ENCODE results near the gene NACC1.

DNA sequence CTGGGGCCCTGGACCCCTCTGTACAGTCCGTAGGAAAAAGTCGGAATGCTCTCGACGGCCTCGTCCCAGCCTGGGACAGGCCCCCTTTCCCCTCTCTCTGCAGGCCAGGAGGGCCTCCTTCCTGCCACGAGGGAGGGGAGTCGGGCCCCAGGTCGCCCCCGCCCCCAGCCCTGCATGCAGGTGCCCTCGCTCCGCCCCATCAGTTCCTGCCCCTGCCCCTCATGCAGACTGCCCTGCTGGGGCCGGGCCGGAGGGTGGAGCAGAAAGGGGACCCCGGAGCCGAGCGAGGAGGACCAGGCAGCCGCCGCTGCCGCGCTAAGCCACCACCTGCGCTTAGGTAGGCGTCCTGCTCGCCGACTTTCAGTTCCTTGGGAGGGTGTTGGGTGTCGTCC is 22.7 kb upstream of the NACC1 start:
- TF ChIP-seq, protein P1, sequence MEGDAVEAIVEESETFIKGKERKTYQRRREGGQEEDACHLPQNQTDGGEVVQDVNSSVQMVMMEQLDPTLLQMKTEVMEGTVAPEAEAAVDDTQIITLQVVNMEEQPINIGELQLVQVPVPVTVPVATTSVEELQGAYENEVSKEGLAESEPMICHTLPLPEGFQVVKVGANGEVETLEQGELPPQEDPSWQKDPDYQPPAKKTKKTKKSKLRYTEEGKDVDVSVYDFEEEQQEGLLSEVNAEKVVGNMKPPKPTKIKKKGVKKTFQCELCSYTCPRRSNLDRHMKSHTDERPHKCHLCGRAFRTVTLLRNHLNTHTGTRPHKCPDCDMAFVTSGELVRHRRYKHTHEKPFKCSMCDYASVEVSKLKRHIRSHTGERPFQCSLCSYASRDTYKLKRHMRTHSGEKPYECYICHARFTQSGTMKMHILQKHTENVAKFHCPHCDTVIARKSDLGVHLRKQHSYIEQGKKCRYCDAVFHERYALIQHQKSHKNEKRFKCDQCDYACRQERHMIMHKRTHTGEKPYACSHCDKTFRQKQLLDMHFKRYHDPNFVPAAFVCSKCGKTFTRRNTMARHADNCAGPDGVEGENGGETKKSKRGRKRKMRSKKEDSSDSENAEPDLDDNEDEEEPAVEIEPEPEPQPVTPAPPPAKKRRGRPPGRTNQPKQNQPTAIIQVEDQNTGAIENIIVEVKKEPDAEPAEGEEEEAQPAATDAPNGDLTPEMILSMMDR (IDR thresholded peaks at IDR 0.05; ENCODE audit: low read depth, low read length, missing input control), result no peak
- TF ChIP-seq FOXA1 (IDR thresholded peaks at IDR 0.05) (no peak), GABPA (IDR thresholded peaks at IDR 0.05 in 1 of 2, conservative IDR thresholded peaks at IDR 0.05 in 1 of 2) (no peak), EGR1 (IDR thresholded peaks at IDR 0.05; ENCODE audit: low read depth in 2 of 2) (no peak), TAF1 (conservative IDR thresholded peaks at IDR 0.05) (no peak), YY1 (IDR thresholded peaks at IDR 0.05) (no peak), SP1 (IDR thresholded peaks at IDR 0.05) (no peak), JUND (IDR thresholded peaks at IDR 0.05) (no peak), RAD21 (IDR thresholded peaks at IDR 0.05) (no peak), RXRA (IDR thresholded peaks at IDR 0.05) (no peak)
- TF ChIP-seq, protein P2, sequence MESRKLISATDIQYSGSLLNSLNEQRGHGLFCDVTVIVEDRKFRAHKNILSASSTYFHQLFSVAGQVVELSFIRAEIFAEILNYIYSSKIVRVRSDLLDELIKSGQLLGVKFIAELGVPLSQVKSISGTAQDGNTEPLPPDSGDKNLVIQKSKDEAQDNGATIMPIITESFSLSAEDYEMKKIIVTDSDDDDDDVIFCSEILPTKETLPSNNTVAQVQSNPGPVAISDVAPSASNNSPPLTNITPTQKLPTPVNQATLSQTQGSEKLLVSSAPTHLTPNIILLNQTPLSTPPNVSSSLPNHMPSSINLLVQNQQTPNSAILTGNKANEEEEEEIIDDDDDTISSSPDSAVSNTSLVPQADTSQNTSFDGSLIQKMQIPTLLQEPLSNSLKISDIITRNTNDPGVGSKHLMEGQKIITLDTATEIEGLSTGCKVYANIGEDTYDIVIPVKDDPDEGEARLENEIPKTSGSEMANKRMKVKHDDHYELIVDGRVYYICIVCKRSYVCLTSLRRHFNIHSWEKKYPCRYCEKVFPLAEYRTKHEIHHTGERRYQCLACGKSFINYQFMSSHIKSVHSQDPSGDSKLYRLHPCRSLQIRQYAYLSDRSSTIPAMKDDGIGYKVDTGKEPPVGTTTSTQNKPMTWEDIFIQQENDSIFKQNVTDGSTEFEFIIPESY (IDR thresholded peaks at IDR 0.05), result no peak
- TF ChIP-seq, protein P3, sequence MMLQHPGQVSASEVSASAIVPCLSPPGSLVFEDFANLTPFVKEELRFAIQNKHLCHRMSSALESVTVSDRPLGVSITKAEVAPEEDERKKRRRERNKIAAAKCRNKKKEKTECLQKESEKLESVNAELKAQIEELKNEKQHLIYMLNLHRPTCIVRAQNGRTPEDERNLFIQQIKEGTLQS (IDR thresholded peaks at IDR 0.05), result no peak
- TF ChIP-seq, protein P4, sequence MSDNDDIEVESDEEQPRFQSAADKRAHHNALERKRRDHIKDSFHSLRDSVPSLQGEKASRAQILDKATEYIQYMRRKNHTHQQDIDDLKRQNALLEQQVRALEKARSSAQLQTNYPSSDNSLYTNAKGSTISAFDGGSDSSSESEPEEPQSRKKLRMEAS (IDR thresholded peaks at IDR 0.05), result no peak
- TF ChIP-seq, protein P5, sequence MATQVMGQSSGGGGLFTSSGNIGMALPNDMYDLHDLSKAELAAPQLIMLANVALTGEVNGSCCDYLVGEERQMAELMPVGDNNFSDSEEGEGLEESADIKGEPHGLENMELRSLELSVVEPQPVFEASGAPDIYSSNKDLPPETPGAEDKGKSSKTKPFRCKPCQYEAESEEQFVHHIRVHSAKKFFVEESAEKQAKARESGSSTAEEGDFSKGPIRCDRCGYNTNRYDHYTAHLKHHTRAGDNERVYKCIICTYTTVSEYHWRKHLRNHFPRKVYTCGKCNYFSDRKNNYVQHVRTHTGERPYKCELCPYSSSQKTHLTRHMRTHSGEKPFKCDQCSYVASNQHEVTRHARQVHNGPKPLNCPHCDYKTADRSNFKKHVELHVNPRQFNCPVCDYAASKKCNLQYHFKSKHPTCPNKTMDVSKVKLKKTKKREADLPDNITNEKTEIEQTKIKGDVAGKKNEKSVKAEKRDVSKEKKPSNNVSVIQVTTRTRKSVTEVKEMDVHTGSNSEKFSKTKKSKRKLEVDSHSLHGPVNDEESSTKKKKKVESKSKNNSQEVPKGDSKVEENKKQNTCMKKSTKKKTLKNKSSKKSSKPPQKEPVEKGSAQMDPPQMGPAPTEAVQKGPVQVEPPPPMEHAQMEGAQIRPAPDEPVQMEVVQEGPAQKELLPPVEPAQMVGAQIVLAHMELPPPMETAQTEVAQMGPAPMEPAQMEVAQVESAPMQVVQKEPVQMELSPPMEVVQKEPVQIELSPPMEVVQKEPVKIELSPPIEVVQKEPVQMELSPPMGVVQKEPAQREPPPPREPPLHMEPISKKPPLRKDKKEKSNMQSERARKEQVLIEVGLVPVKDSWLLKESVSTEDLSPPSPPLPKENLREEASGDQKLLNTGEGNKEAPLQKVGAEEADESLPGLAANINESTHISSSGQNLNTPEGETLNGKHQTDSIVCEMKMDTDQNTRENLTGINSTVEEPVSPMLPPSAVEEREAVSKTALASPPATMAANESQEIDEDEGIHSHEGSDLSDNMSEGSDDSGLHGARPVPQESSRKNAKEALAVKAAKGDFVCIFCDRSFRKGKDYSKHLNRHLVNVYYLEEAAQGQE (IDR thresholded peaks at IDR 0.05), result no peak
